Sigmoid colon (tissue), 7 donors: Measurements from ENCODE around the gene XPO1. TPM values are rescaled to one million over a fixed set of nuclear protein-coding genes. Genes with fewer than 3 reads are reported as not detected.

Source experiments
- DNase-seq: peaks from one replicate; pipeline ENCODE4 v3.0.0-alpha.2; 2019
- H3K27ac ChIP-seq, 4 donors: fragments of 200-600 bp; sonication (generic); one replicate each; pipeline ENCODE4 v1.5.1; 2016 to 2019; ENCODE audit warnings: mild to moderate bottlenecking in 1 of 4
- H3K27me3 ChIP-seq, 3 donors: fragments of 200-600 bp; sonication (generic); one replicate each; pipeline ENCODE4 v1.5.1; 2019; ENCODE audit warnings: mild to moderate bottlenecking in 1 of 3
- H3K36me3 ChIP-seq, 4 donors: fragments of 200-600 bp; sonication (generic); one replicate each; pipeline ENCODE4 v1.5.1; 2016 to 2019
- H3K4me1 ChIP-seq, 4 donors: fragments of 200-600 bp; sonication (generic); one replicate each; pipeline ENCODE4 v1.5.1; 2017 to 2019
- H3K4me3 ChIP-seq, 4 donors: fragments of 200-600 bp; sonication (generic); one replicate each; pipeline ENCODE4 v1.5.1; 2017 to 2019; ENCODE audit warnings: mild to moderate bottlenecking in 2 of 4, moderate library complexity in 1 of 4
- H3K9me3 ChIP-seq, 4 donors: fragments of 200-600 bp in 3 of 4; sonication (generic) in 3 of 4; one replicate each; pipeline versions ENCODE4 v1.5.1 to v1.6.1; 2013 to 2019
- EP300 ChIP-seq, 4 donors: sonication (generic); formaldehyde crosslinking; IDR thresholded peaks; one replicate each; pipeline ENCODE4 v1.6.1; 2017; ENCODE audit warnings: antibody characterized with exemption in 4 of 4
- POLR2A ChIP-seq, 2 donors: fragments of 450-650 bp; IDR thresholded peaks; one replicate each; pipeline ENCODE4 v1.6.1; 2016; ENCODE audit warnings: antibody characterized with exemption in 2 of 2, mild to moderate bottlenecking in 2 of 2, moderate library complexity in 2 of 2
- POLR2AphosphoS5 ChIP-seq, 4 donors: sonication (generic); formaldehyde crosslinking; IDR thresholded peaks; one replicate each; pipeline ENCODE4 v1.6.1; 2017; ENCODE audit warnings: antibody characterized with exemption in 4 of 4
- WGBS, 2 donors: extraction: QIAGEN DNeasy Blood & Tissue Kit; methylation state at CpG; one replicate each; pipeline ENCODE4 v1.1.7; 2013; 5-methylcytosine and 5-hydroxymethylcytosine counted together
- intact Hi-C: fragments of 100-400 bp; cut with DNase I; formaldehyde crosslinking; loops from one replicate; pipeline ENCODE4 v1.15.1; 2023
- polyA plus RNA-seq, 3 donors: library from polyadenylated mRNA; stranded (reverse); fragments of 200-250 nt; gene quantifications; one replicate each; pipeline ENCODE4 v1.2.3, GENCODE V29; 2013
- total RNA-seq, 4 donors: library from RNA; depleted of rRNA; stranded (reverse); fragments of >200 nt; gene quantifications; one replicate each; pipeline ENCODE4 v1.1.0, GENCODE V29; 2016
- TF ChIP-seq, protein P1 (sequence below), 4 experiments: fragments of 450-650 bp in 3 of 4; fragments of 200-600 bp in 1 of 4; IDR thresholded peaks; one replicate each; pipeline ENCODE4 v1.5.1; 2016 to 2019; ENCODE audit warnings: antibody characterized with exemption in 4 of 4, mild to moderate bottlenecking in 3 of 4, moderate library complexity in 2 of 4
- donor health status: healthy with polysubstance abuse.
- donor health status: Bipolar disorder and iron deficiency.
- donor health status: healthy.

Gene XPO1
- total and polyA plus RNA-seq, 7 donors = 23.4 to 460 (median 90.6) TPM

- intact Hi-C loops = no loop called here
- TF ChIP-seq POLR2AphosphoS5 (IDR thresholded peaks at IDR 0.05) (no peak), EP300 (IDR thresholded peaks at IDR 0.05) (no peak), POLR2A (IDR thresholded peaks at IDR 0.05) (no peak)
- TF ChIP-seq, protein P1, sequence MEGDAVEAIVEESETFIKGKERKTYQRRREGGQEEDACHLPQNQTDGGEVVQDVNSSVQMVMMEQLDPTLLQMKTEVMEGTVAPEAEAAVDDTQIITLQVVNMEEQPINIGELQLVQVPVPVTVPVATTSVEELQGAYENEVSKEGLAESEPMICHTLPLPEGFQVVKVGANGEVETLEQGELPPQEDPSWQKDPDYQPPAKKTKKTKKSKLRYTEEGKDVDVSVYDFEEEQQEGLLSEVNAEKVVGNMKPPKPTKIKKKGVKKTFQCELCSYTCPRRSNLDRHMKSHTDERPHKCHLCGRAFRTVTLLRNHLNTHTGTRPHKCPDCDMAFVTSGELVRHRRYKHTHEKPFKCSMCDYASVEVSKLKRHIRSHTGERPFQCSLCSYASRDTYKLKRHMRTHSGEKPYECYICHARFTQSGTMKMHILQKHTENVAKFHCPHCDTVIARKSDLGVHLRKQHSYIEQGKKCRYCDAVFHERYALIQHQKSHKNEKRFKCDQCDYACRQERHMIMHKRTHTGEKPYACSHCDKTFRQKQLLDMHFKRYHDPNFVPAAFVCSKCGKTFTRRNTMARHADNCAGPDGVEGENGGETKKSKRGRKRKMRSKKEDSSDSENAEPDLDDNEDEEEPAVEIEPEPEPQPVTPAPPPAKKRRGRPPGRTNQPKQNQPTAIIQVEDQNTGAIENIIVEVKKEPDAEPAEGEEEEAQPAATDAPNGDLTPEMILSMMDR (IDR thresholded peaks at IDR 0.05) = no peak
- no peaks in the 10 kb centered on the region for H3K36me3 ChIP-seq
- H3K4me3 ChIP-seq = no peak overlapping the region
- H3K27ac ChIP-seq = no peak overlapping the region
- no peaks in the 10 kb centered on the region for H3K9me3 ChIP-seq
- 96 to 97% methylated on average over 1 of the region's 1 CpG for WGBS, 2 donors
- H3K27me3 ChIP-seq = no peaks in the 10 kb centered on the region
- no peaks in the 10 kb centered on the region for H3K4me1 ChIP-seq
- DNase-seq = no peak
Measured at GRCh38 chr2:61581716-61582115, 43.6 kb upstream of the XPO1 start.

GRCh38 chr2:61575447-61575859 lies 37.3 kb upstream of the XPO1 start:
- Histone ChIP-seq H3K4me1 (no peaks in the 10 kb centered on the region), H3K4me3 (no peak overlapping the region), H3K27me3 (no peaks in the 10 kb centered on the region), H3K9me3 (no peaks in the 10 kb centered on the region), H3K27ac (no peak overlapping the region), H3K36me3 (no peaks in the 10 kb centered on the region)
- DNase-seq = no peak
- intact Hi-C loops = no loop called here
- 24 to 68% methylated on average over 3 of the region's 3 CpGs for WGBS, 2 donors
- TF ChIP-seq EP300 (IDR thresholded peaks at IDR 0.05) (no peak), POLR2A (IDR thresholded peaks at IDR 0.05) (no peak), POLR2AphosphoS5 (IDR thresholded peaks at IDR 0.05) (no peak)
- TF ChIP-seq, protein P1 (IDR thresholded peaks at IDR 0.05) = no peak

- WGBS, 2 donors = 45 to 81% methylated on average over 7 of the region's 7 CpGs
- no peak for TF ChIP-seq EP300 (IDR thresholded peaks at IDR 0.05)
- TF ChIP-seq, protein P1 (IDR thresholded peaks at IDR 0.05) = no peak
- TF ChIP-seq POLR2A (IDR thresholded peaks at IDR 0.05) = no peak
- TF ChIP-seq POLR2AphosphoS5 (IDR thresholded peaks at IDR 0.05) = no peak
- H3K36me3 ChIP-seq = no peaks in the 10 kb centered on the region
- no peaks in the 10 kb centered on the region for H3K9me3 ChIP-seq
- H3K27ac ChIP-seq = no peak overlapping the region
- H3K4me1 ChIP-seq = no peaks in the 10 kb centered on the region
- DNase-seq = no peak
- no peak overlapping the region for H3K4me3 ChIP-seq
- intact Hi-C loops = no loop called here
- H3K27me3 ChIP-seq = no peaks in the 10 kb centered on the region
Measured at GRCh38 chr2:61566566-61566965, 28.4 kb upstream of the XPO1 start.

- DNase-seq = no peak
- H3K27ac ChIP-seq = no peak overlapping the region
- no peaks in the 10 kb centered on the region for H3K4me1 ChIP-seq
- intact Hi-C loops = no loop called here
- 95 to 97% methylated on average over 2 of the region's 2 CpGs for WGBS, 2 donors
- no peaks in the 10 kb centered on the region for H3K9me3 ChIP-seq
- no peak overlapping the region for H3K4me3 ChIP-seq
- no peaks in the 10 kb centered on the region for H3K27me3 ChIP-seq
- no peak for TF ChIP-seq POLR2AphosphoS5 (IDR thresholded peaks at IDR 0.05)
- TF ChIP-seq, protein P1 (IDR thresholded peaks at IDR 0.05) = no peak
- no peak for TF ChIP-seq POLR2A (IDR thresholded peaks at IDR 0.05)
- no peak for TF ChIP-seq EP300 (IDR thresholded peaks at IDR 0.05)
- H3K36me3 ChIP-seq = no peaks in the 10 kb centered on the region
Measured at GRCh38 chr2:61562615-61563014, 24.5 kb upstream of the XPO1 start.

DNA sequence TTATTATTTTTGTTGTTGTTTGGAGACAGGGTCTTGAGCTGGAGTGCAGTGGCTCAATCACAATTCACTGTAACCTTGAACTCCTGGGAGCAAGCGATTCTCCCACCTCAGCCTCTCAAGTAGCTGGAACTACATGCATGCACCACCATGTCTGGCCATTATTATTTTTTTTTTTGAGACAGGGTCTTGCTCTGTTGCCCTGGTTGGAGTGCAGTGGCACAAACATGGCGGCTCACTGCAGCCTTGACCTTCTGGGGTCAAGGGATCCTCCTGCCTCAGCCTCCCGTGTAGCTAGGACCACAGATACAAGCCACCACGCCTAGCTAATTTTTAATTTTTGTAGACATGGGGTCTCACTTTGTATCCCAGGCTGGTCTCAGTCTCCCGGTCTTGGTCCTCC lies 20.0 kb upstream of the XPO1 start:
- Histone ChIP-seq H3K36me3 (no peaks in the 10 kb centered on the region), H3K9me3 (no peaks in the 10 kb centered on the region), H3K27ac (no peak overlapping the region), H3K4me3 (no peak overlapping the region), H3K27me3 (no peaks in the 10 kb centered on the region), H3K4me1 (no peaks in the 10 kb centered on the region)
- no peak for DNase-seq
- intact Hi-C loops = no loop called here
- TF ChIP-seq POLR2AphosphoS5 (IDR thresholded peaks at IDR 0.05) = no peak
- no peak for TF ChIP-seq EP300 (IDR thresholded peaks at IDR 0.05)
- TF ChIP-seq, protein P1 (IDR thresholded peaks at IDR 0.05) = no peak
- no peak for TF ChIP-seq POLR2A (IDR thresholded peaks at IDR 0.05)
- WGBS, 2 donors = 84% methylated on average over 5 of the region's 5 CpGs
